HepG2 (cell line): ENCODE data around the gene MEGF10. TPM values are rescaled to one million over a fixed set of nuclear protein-coding genes. Genes with fewer than 3 reads are reported as not detected.

Source experiments
- ATAC-seq: fragments of 200-7000 bp; cut with Tn5 transposase; 3 replicates; pipeline ENCODE4 v1.9.1; 2020; ENCODE audit warnings: mild to moderate bottlenecking, moderate library complexity
- BruUV-seq: library from RNA; stranded (reverse); fragments of 400-500 nt; replicated peaks from 2 replicates; lab custom pipeline; 2021; lab: Mats Ljungman, UMichigan
- CTCF ChIA-PET: fragments of 300-600 bp; formaldehyde crosslinking; extraction: SDS; loops from one replicate; lab custom pipeline; 2021; ENCODE audit warnings: low total read pairs, inconsistent platforms, low intra/inter-chr PET ratio; lab: Yijun Ruan, JAX
- POLR2A ChIA-PET: fragments of 350-600 bp; sonication (Branson Sonifier 250); formaldehyde crosslinking; loops from one replicate; lab custom pipeline; 2020; ENCODE audit warnings: antibody characterized with exemption, inconsistent platforms; lab: Yijun Ruan, JAX
- DNase-seq: peaks from one replicate; pipeline ENCODE4 v3.0.0-alpha.2; 2015; ENCODE audit warnings: low spot score
- FAIRE-seq: peaks from 3 replicates; lab custom pipeline; 2011; peaks lifted over from hg19 to GRCh38; lab: Jason Lieb, UNC
- H2AFZ ChIP-seq: one replicate; pipeline ENCODE4 v1.6.1; 2011; ENCODE audit warnings: low read length, inconsistent platforms
- H3K27ac ChIP-seq: fragments of 300-600 bp; 3 replicates; pipeline ENCODE4 v1.8.0; 2011; ENCODE audit warnings: mixed run types, mild to moderate bottlenecking, mixed read lengths, low read length, inconsistent platforms; ENCODE audit not compliant: insufficient read depth; ENCODE audit errors: extremely low read length
- H3K27me3 ChIP-seq, 2 experiments: fragments of 200-600 bp in 1 of 2; 2 replicates in 1 of 2; 3 replicates in 1 of 2; pipeline versions ENCODE4 v1.6.0 to v1.8.0; 2011; ENCODE audit warnings: low read length in 2 of 2, mild to moderate bottlenecking in 2 of 2, moderate library complexity in 2 of 2, inconsistent platforms in 1 of 2; ENCODE audit not compliant: insufficient read depth in 2 of 2, control insufficient read depth in 1 of 2
- H3K36me3 ChIP-seq, 2 experiments: fragments of 200-600 bp in 1 of 2; replicated peaks in 1 of 2; 2 replicates in 1 of 2; 3 replicates in 1 of 2; pipeline versions ENCODE4 v1.5.1 to v1.8.0; 2011; ENCODE audit warnings: low read length in 2 of 2, inconsistent platforms in 1 of 2; ENCODE audit not compliant: insufficient read depth in 2 of 2, control insufficient read depth in 1 of 2
- H3K4me1 ChIP-seq: 2 replicates; pipeline ENCODE4 v1.5.1; 2012; ENCODE audit warnings: low read length, inconsistent platforms; ENCODE audit not compliant: insufficient read depth
- H3K4me2 ChIP-seq: 2 replicates; pipeline ENCODE4 v1.6.0; 2011; ENCODE audit warnings: low read depth, low read length, inconsistent platforms
- H3K4me3 ChIP-seq, 3 experiments: fragments of 200-600 bp in 1 of 3; sonication (generic), shearing (Covaris generic) in 1 of 3; replicated peaks in 1 of 3; 2 replicates each; pipeline ENCODE4 v1.5.1; 2011 to 2016; ENCODE audit warnings: low read length in 3 of 3, inconsistent platforms in 2 of 3, low read depth in 2 of 3, mild to moderate bottlenecking in 2 of 3, control low read depth in 1 of 3, mixed read lengths in 1 of 3; ENCODE audit not compliant: insufficient read depth in 1 of 3
- H3K79me2 ChIP-seq: one replicate; pipeline ENCODE4 v1.6.1; 2011; ENCODE audit warnings: low read length, inconsistent platforms; ENCODE audit not compliant: insufficient read depth
- H3K9ac ChIP-seq: 2 replicates; pipeline ENCODE4 v1.6.0; 2011; ENCODE audit warnings: mild to moderate bottlenecking, low read depth, low read length, inconsistent platforms; ENCODE audit not compliant: insufficient read depth
- H3K9me3 ChIP-seq: 2 replicates; pipeline ENCODE4 v1.5.1; 2012; ENCODE audit warnings: mild to moderate bottlenecking, low read length
- H4K20me1 ChIP-seq: 2 replicates; pipeline ENCODE4 v1.6.0; 2011; ENCODE audit warnings: inconsistent platforms, mild to moderate bottlenecking, low read length, moderate library complexity; ENCODE audit not compliant: insufficient read depth
- FLYWCH1 ChIP-seq: sonication (generic); formaldehyde crosslinking; IDR thresholded peaks from 2 replicates; pipeline ENCODE4 v1.8.1; 2023; ENCODE audit warnings: mild to moderate bottlenecking, missing genetic modification reagents
- MIER3 ChIP-seq: IDR thresholded peaks from 2 replicates; pipeline ENCODE4 v1.6.1; 2016; ENCODE audit warnings: missing compliant biosample characterization, borderline replicate concordance
- MLLT10 ChIP-seq: sonication (generic); formaldehyde crosslinking; IDR thresholded peaks from 2 replicates; pipeline ENCODE4 v1.4.0; 2020; ENCODE audit warnings: missing genetic modification reagents
- NCOA2 ChIP-seq: sonication (generic); formaldehyde crosslinking; IDR thresholded peaks from 2 replicates; pipeline ENCODE4 v1.8.0; 2022; ENCODE audit warnings: inconsistent platforms
- POLR2AphosphoS2 ChIP-seq: IDR thresholded peaks from 2 replicates; pipeline ENCODE4 v1.6.1; 2011; ENCODE audit warnings: low read depth, low read length, improper control_type of control experiment
- SETDB1 ChIP-seq: sonication (generic); formaldehyde crosslinking; IDR thresholded peaks from 2 replicates; pipeline ENCODE4 v1.5.1; 2020; ENCODE audit warnings: missing genetic modification reagents, mild to moderate bottlenecking, borderline replicate concordance
- TAF1 ChIP-seq: sonication (generic); formaldehyde crosslinking; IDR thresholded peaks from 2 replicates; pipeline ENCODE4 v1.4.0; 2020; ENCODE audit warnings: missing genetic modification reagents
- U2AF1 ChIP-seq: fragments of 200-400 bp; formaldehyde crosslinking; optimal IDR thresholded peaks from 2 replicates; pipeline ENCODE3; 2017; ENCODE audit warnings: mild to moderate bottlenecking, low read depth, low read length
- ZNF333 ChIP-seq: sonication (generic); formaldehyde crosslinking; IDR thresholded peaks from 2 replicates; pipeline ENCODE4 v1.4.0; 2020; ENCODE audit warnings: mild to moderate bottlenecking, missing genetic modification reagents, borderline replicate concordance
- ZNF367 ChIP-seq: sonication (generic); formaldehyde crosslinking; IDR thresholded peaks from 2 replicates; pipeline ENCODE4 v1.4.0; 2020; ENCODE audit warnings: missing genetic modification reagents, borderline replicate concordance
- ZNF605 ChIP-seq: sonication (generic); formaldehyde crosslinking; IDR thresholded peaks from 2 replicates; pipeline ENCODE4 v1.8.0; 2022; ENCODE audit warnings: mild to moderate bottlenecking, missing genetic modification reagents
- ZNF782 ChIP-seq: sonication (generic); formaldehyde crosslinking; IDR thresholded peaks from 2 replicates; pipeline ENCODE4 v1.4.0; 2020; ENCODE audit warnings: missing genetic modification reagents, mild to moderate bottlenecking, borderline replicate concordance
- WGBS: methylation state at CpG from one replicate; pipeline ENCODE4 v1.1.6; 2017; ENCODE audit warnings: low lambda C conversion rate; 5-methylcytosine and 5-hydroxymethylcytosine counted together
- in situ Hi-C: cut with HindIII; loops from 2 replicates; pipeline ENCODE4 v1.10.0; 2017; ENCODE audit warnings: low pct_unique_long_range_greater_than_20kb; ENCODE audit not compliant: extremely low pct_ligation_motif_present
- intact Hi-C: fragments of 100-400 bp; cut with micrococcal nuclease; formaldehyde crosslinking; loops from one replicate; pipeline ENCODE4 v1.10.0; 2022; ENCODE audit not compliant: unreplicated experiment
- polyA plus RNA-seq, 8 experiments: library from polyadenylated mRNA; depleted of rRNA in 3 of 8; stranded (reverse) in 7 of 8; unstranded in 1 of 8; fragments of >200 nt; fragmentation: Illumina TruSeq in 4 of 8; extraction: Trizol in 4 of 8; gene quantifications; 2 replicates each; pipeline versions ENCODE4 v1.2.1 to v1.2.3, GENCODE V29; 2011 to 2016; ENCODE audit warnings: low read depth in 4 of 8, missing spikeins in 1 of 8, mixed read lengths in 1 of 8; ENCODE audit not compliant: insufficient read depth in 1 of 8
- total RNA-seq, 5 experiments: library from RNA; depleted of rRNA; stranded (reverse); fragments of >200 nt; fragmentation: Illumina TruSeq; extraction: Trizol; gene quantifications; 2 replicates each; pipeline ENCODE4 v1.2.3, GENCODE V29; 2016; ENCODE audit warnings: low read depth in 1 of 5
- TF ChIP-seq, protein P1 (sequence below): IDR thresholded peaks from 2 replicates; pipeline ENCODE4 v1.6.1; 2016; ENCODE audit warnings: low read depth, control low read depth

MEGF10 gene
- total and polyA plus RNA-seq, 2 of the 13 experiments (the other 11 are each of a cell fraction or from before 2014, with no cell fraction given) = not detected

GRCh38 chr5:127415034-127415433 is 124.4 kb downstream of the MEGF10 start:
- TF ChIP-seq U2AF1 (no peak), ZNF367 (CRISPR knock-in tag) (no peak), SETDB1 (CRISPR knock-in tag) (no peak), ZNF333 (CRISPR knock-in tag) (no peak), ZNF605 (CRISPR knock-in tag) (no peak), FLYWCH1 (no peak), TAF1 (CRISPR knock-in tag) (no peak), ZNF782 (no peak), MLLT10 (CRISPR knock-in tag) (no peak), NCOA2 (CRISPR knock-in tag) (no peak), POLR2AphosphoS2 (no peak), MIER3 (CRISPR knock-in tag) (no peak)
- TF ChIP-seq, protein P1, sequence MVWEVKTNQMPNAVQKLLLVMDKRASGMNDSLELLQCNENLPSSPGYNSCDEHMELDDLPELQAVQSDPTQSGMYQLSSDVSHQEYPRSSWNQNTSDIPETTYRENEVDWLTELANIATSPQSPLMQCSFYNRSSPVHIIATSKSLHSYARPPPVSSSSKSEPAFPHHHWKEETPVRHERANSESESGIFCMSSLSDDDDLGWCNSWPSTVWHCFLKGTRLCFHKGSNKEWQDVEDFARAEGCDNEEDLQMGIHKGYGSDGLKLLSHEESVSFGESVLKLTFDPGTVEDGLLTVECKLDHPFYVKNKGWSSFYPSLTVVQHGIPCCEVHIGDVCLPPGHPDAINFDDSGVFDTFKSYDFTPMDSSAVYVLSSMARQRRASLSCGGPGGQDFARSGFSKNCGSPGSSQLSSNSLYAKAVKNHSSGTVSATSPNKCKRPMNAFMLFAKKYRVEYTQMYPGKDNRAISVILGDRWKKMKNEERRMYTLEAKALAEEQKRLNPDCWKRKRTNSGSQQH (CRISPR knock-in tag) = no peak
- intact Hi-C loops = no loop called here
- Histone ChIP-seq H3K9ac (no peak overlapping the region), H3K36me3 (no peaks in the 10 kb centered on the region), H3K9me3 (no peaks in the 10 kb centered on the region), H3K4me1 (no peaks in the 10 kb centered on the region), H3K79me2 (no peaks in the 10 kb centered on the region), H3K27ac (no peak overlapping the region), H3K4me2 (no peak overlapping the region), H2AFZ (no peak overlapping the region), H3K4me3 (no peak overlapping the region), H3K27me3 (no peaks in the 10 kb centered on the region; a peak in 1 of 5 replicates), H4K20me1 (no peaks in the 10 kb centered on the region)
- ATAC-seq = no peak
- in situ Hi-C loops = no loop called here
- POLR2A ChIA-PET = no interaction called here
- 0% methylated on average over 2 of the region's 2 CpGs for WGBS
- no TSS peak for BruUV-seq
- FAIRE-seq = no peak
- CTCF ChIA-PET = no interaction called here
- no peak for DNase-seq
